Measurements from ENCODE around the gene ATP5F1E.
A peak's percentile ranks its signal among the peaks of the same experiment; 100 is the strongest.

Gene ATP5F1E

GRCh38 chr20:59037386-59037785 is 5.3 kb upstream of the ATP5F1E start:
- H3K27me3 ChIP-seq: no peaks in the 10 kb centered on the region
- TF ChIP-seq CTCF (IDR thresholded peaks at IDR 0.05): no peak
- DNase-seq: no peak
- H3K9me3 ChIP-seq: no peaks in the 10 kb centered on the region
- peaks cover 0 to 30% (median 13%) of the 10 kb centered on the region in 4 donors for H3K4me1 ChIP-seq
- H3K27ac ChIP-seq: no peak overlapping the region
- intact Hi-C loops (cut with DNase I; ENCODE audit: low total_unique reads): no loop called here
- H3K4me3 ChIP-seq: no peak overlapping the region
- H3K36me3 ChIP-seq: peaks cover 23 to 44% (median 31%) of the 10 kb centered on the region in 3 donors

GRCh38 chr20:59035381-59035780 is 3.2 kb upstream of the ATP5F1E start:
- Histone ChIP-seq H3K36me3 (peaks cover 23 to 44% (median 31%) of the 10 kb centered on the region in 3 donors), H3K27ac (no peak overlapping the region), H3K4me1 (peaks cover 0 to 21% (median 12%) of the 10 kb centered on the region in 4 donors), H3K9me3 (no peaks in the 10 kb centered on the region), H3K27me3 (no peaks in the 10 kb centered on the region), H3K4me3 (no peak overlapping the region)
- TF ChIP-seq CTCF (IDR thresholded peaks at IDR 0.05): no peak
- intact Hi-C loops (cut with DNase I; ENCODE audit: low total_unique reads): no loop called here
- DNase-seq: no peak

GRCh38 chr20:59033616-59034165 is 1.6 kb upstream of the ATP5F1E start:
- intact Hi-C loops (cut with DNase I; ENCODE audit: low total_unique reads): loop anchor here (5.0 kb wide), 2 partner anchors 51 to 141 kb away; partner anchors contain the start of gene NELFCD
- TF ChIP-seq CTCF (IDR thresholded peaks at IDR 0.05): no peak
- Histone ChIP-seq H3K4me1 (peaks cover 0 to 30% (median 26%) of the 10 kb centered on the region in 4 donors), H3K36me3 (peaks cover 31 to 55% (median 47%) of the 10 kb centered on the region in 3 donors), H3K4me3 (no peak overlapping the region), H3K27ac (no peak overlapping the region), H3K9me3 (no peaks in the 10 kb centered on the region), H3K27me3 (no peaks in the 10 kb centered on the region)
- no peak for DNase-seq

- Histone ChIP-seq H3K27ac (peak overlapping the region; percentile 85 to 86), H3K36me3 (peaks cover 33 to 58% (median 49%) of the 10 kb centered on the region in 3 donors)
- intact Hi-C loops (cut with DNase I; ENCODE audit: low total_unique reads): loop anchor here (5.0 kb wide), 2 partner anchors 51 to 141 kb away; partner anchors contain the start of gene NELFCD
Measured at GRCh38 chr20:59033093-59033492, 958 bp upstream of the ATP5F1E start.

GRCh38 chr20:59032713-59033059 is 551 bp upstream of the ATP5F1E start:
- TF ChIP-seq CTCF (IDR thresholded peaks at IDR 0.05): peak in 1 of 2 experiments; percentile 24
- no peaks in the 10 kb centered on the region for H3K27me3 ChIP-seq
- H3K27ac ChIP-seq: peak overlapping the region; percentile 85 to 86
- H3K36me3 ChIP-seq: peaks cover 31 to 58% (median 49%) of the 10 kb centered on the region in 3 donors
- intact Hi-C loops (cut with DNase I; ENCODE audit: low total_unique reads): loop anchor here (5.0 kb wide), 2 partner anchors 50 to 140 kb away; partner anchors contain the start of gene NELFCD
- no peak for DNase-seq
- H3K4me1 ChIP-seq: peaks cover 0 to 39% (median 34%) of the 10 kb centered on the region in 4 donors
- peak overlapping the region; percentile 78 to 93 for H3K4me3 ChIP-seq
- no peaks in the 10 kb centered on the region for H3K9me3 ChIP-seq

More at GRCh38 chr20:59033093-59033492, 958 bp upstream of the ATP5F1E start:
- TF ChIP-seq CTCF (IDR thresholded peaks at IDR 0.05): no peak
- no peaks in the 10 kb centered on the region for H3K27me3 ChIP-seq
- H3K4me1 ChIP-seq: peaks cover 0 to 36% (median 31%) of the 10 kb centered on the region in 4 donors
- no peaks in the 10 kb centered on the region for H3K9me3 ChIP-seq
- H3K4me3 ChIP-seq: peak overlapping the region; percentile 78 to 93
- no peak for DNase-seq

All from tibial artery (tissue), 4 donors.